ENCODE results near the gene PRKX.

DNA sequence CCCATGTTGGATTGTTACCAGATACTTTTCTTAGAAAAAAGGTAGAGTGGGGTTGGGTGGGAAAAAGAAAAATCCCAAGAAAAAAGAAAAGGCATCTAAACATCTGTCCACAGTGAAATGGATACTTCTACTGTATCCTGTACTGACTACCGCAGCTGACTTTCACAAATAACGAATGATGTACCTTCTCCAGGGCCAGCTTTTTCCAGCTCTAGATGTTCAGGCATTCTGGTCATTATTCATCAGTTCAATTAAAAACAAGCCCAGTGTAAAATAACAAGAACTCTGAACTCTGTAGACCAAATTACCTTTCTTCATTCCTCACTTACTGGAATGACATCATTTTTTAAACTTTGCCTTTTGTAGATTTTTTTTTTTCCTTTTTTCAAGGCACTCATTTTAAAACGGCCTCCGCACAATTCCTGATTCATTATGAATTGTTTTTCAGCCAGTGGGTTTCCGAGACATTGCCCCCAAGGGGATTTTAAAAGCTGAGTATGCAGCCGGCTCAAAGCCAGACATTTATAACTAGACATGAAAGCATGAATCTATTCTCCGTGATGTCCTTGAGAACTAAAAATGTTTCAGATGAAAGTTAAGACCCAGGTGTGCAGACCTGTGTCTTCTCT is 113.5 kb downstream of the PRKX start:
- TF ChIP-seq POLR2A (IDR thresholded peaks at IDR 0.05; ENCODE audit: low read depth, low read length) (no peak), POU2F2 (IDR thresholded peaks at IDR 0.05; ENCODE audit: low read depth, low read length) (no peak)
